Measurements from ENCODE around the gene ZBED4.
"Not testable (repeated sequence)": the region's sequence is repeated elsewhere in the genome, so short reads cannot be mapped to it uniquely, and the experiment has no call there.

The ZBED4 gene

DNA sequence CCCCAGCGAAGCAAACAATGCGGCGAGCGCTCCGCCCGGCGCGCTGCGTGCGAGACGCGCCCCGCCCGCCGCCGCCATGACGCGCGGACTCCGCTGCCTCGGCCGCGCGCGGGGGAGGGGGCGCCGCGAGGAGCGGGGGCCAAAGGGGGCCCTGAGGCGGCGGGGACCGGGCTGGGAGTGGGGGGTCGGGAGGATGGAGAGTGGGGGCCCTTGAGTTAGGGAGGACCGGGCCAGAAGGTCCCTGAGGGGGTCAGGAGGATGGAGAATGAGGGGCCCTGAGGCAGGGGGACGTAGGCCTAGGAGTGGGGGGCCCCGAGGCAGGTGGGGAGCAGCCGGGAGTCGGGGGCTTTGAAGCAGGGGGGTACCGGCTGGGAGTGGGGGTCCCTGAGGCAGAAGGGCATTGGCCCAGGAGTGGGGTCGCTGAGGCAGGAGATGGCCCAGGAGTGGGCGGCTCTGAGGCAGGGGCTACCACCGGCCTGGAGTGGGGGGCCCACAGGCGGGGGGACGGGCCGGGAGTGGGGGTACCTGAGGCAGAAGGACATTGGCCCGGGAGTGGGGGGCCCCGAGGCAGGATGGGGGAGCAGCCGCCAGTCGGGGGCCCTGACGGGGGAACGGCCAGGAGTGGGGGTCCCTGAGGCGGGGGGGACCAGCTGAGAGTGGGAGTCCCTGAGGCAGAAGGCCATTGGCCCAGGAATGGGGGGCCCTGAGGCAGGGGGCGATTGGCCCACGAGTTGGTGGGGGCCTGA is 25.6 kb upstream of the ZBED4 start, which contains the start of gene BRD1:
TSS of gene BRD1 (minus strand) at position 21 of the 746 bp plus-strand sequence. CDS start 3,556 bp downstream, outside the sequence.
- no peak for FAIRE-seq

DNA sequence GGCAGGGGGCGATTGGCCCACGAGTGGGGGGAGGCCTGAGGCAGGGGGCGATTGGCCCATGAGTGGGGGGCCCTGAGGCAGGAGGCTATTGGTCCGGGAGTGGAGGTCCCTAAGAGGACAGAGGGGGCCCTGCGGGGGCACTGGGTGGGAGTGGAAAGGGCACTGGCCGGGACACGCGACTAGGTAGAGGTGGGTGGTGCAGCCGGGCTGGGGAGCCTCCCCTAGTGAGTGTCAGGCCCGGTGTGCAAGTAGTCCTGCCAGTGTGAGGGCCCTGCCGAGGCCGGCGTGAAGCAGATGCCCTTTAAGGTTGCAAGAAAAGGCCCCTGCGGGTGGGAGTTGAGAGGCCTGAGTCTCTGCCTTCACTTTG is 25.1 kb upstream of the ZBED4 start:
- FAIRE-seq: no peak

DNA sequence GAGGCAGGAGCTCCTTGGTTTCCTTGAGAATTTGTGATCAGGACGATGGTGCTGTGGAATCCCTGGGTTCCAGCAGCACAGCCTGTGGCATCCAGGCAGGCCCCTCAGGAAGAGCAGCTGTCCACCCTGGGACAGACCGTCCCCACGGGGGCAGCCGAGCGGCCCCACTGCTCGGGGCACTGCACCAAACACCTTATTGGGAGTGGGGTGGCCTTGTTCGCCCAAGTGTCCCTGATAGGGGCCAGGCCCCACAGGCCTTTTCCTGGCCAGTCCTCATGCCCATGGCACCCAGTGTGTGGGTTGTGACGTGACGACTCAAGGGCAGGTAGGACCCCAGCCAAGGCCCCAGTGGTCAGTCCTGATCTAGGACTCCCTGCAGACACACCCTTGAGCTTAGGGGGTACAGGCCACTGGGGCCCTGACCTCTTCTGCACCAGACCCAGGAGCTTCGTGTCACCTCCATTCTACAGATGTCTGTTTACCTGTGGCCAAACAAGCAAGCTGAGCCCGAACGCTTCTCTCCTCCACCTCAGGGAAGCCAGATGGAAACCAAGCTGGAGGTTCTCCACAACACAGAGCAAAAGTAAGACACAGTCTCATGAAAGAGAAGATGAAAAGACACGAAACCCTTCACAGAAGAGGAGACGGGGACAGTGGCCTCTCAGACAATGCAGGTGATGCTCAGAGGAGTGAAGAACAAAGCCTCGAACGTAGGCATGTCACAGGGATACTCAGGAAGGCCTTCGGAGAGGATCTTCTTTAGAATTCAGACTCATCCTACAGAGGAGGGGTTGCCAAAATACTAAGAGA is 24.4 kb upstream of the ZBED4 start:
- FAIRE-seq: no peak

DNA sequence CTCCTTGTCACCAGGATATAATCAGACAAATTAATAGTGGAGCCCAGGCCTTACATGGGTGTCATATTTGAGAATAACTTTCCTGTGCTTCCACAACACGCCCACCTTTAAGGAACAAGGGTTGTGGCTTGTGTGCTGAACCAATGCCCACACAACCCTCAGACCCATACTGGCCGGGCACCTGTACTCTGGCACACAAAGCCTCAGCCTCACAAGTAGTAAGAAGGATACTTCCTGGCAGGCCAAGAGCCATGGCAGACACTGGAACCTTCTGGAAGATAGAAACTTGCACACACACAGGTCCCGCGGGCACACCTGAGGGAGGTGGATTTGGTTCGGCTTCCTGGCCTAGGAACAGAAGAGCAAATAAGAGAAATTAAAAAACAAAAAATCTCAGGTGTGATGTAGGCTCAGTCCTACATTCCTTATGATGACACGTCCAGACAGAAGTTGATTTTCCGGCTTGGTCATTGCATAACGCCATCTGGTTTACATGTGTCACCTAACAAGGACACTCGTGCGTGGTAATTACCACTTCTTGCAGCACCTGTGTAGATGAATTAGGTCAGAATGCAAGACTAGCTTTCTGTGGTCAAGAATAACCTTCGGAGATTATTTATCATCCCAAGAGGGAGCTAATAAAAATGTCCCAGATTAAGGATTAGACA is 20.2 kb upstream of the ZBED4 start:
- FAIRE-seq: no peak

DNA sequence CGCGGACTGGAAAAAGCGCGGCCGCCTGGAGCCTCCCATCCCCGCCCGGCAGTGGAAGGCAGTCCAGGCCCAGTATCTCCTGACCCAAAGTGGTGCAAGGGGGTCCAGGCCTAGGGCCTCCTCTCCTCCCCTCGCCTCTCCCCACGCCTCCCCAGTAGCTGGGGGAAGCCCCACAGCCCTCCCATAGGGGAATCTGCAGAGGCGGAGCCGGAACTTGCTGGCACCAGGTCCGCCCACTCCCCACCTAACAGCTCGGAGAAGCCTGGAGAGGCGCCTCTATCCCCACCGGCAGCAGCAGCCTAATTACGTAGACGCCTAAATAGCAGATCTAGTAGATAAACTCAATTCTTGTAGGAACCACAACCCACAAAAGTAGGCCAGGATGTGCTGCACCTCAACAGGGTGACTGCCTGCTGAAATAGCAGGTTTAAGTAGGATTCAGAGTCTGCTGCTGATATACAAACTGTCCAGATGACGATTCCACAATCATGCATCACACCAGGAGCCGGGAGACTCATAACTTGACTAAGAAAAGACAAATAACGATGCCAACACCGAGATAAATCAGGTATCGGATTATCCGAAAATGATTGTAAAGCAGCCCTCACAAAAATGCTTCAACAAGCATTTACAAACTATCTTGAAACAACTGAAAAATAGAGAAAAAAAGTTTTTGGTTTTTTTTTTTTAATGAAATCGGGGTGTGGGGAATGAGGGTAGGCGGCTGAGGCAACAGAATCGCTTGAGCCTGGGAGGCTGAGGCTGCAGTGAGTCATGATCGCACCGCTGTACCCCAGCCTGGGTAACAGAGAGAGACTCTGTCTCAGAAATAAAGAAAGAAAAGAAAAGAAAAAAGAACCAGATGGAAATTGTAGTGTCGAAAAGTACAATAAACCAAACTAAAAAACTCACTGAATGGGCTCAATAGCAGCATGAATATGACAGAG is 14.6 kb upstream of the ZBED4 start:
- no peak for FAIRE-seq

DNA sequence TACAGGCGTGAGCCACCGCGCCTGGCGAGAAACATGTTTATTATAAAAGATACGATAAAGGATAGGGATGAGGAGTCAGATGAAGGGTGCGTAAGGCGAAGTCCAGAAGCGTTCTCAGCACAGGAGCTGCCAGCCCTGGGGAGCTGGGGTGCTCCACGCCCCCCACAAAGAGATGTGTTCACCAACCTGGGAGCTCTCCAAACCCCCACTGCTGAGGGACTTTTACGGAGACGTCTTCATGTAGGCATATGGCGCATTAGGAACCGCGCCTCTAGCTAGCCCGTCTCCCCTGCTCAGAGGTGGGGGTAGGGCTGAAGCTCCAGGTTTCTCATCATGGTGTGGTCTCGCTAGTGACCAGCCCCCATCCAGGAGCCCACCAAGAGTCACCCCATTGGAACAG is 8.4 kb upstream of the ZBED4 start:
- FAIRE-seq: no peak

DNA sequence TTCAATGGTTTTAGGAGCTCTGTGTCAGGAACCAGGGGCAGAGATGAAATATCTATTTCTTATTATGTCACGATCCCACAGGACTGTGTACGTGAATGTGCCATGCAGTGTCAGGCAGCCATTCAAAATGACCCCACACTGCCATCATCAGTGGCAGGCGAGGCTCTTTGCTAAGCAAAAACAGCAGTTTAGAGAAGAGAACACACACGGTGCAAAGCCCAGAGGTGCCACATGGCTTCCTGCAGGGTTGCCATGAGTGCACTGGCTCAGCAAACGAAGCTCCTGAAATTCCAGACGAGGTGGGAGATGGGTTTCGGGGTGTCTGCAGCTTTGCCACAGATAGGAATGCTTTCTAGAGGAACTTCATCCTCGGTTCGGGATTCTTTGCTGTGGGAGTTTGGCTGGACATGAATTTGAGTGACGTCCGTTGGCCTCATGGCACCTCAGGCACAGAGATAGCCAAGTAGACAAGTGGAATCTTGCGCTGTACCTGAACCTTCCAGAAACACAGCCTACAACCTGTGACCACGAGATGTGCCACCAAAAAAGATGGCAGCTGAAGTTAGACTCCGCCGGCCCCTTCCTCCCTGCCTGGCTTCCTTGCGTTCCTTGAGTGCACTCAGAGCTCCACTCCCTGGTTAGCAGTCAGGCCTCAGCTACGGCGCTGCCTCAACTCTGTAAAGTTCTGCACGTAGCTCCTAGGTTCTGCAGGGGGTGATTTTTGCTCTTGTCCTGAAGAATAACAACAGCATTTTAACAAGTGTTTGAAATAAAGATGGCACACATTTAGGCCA is 7.8 kb upstream of the ZBED4 start:
- FAIRE-seq: no peak

DNA sequence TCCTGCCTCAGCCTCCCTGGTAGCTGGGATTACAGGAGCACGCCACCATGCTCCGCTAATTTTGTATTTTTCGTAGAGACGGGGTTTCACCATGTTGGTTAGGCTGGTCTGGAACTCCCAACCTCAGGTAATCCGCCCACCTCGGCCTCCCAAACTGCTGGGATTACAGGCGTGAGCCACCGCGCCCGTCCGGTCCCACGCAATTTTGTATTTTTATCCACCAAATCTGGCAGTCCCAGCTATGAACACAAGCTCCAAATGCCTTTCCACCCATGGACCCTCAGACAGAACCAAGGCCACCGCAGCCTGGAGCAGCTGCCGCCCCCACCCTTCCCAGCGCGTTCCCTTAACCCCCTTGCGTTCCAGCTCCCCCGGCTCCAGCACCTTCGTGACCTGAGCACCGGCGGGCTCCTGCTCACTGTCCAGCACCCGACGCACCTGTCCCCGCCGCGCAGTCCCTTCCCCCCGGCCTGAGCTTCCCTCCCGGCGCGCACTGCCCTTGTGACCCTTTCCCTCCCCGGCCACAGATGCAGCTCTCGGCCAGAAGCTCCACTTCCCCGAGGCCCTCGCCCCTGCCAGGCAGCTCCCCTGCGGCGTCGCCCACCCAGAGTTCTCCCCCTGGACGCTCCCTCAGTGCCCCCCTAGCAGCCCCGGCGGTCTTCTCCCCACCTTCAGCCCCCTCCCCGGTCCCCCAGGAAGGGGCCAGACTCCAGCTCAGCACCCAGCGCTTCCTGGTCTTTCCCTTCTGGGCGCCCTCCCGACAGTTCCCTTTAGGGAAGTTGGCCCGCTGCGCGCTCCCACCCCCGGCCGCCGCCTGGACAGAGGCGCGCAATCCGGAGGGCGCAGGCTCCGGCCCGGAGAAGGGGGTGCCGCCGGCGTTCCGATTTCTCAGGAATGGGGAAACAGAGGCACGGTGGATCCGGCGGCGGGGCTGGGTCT is 5.6 kb upstream of the ZBED4 start:
- FAIRE-seq: no peak

DNA sequence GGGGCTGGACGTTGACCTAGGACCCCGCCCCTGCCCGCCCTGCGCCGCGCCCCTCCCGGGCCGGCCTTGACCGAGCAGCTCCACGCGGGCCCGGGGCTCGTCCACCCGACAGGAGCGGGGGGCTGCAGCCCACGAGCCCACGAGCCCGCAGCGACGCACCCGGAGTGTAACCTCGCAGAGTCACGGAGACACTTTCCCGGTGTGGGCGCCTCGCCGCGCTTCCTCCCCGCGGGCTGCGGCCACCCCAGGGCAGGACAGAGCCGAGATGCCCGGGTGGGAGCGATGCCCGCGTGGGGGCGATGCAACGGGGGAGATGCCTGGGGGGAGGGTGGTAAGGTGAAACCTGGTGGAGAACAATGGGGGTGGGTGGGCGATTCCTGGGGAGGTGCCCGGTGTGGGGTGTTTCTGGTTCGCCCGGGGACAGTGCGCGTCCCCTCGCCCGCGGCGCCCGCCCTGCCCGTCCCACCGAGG is 4.9 kb upstream of the ZBED4 start:
- FAIRE-seq: no peak

DNA sequence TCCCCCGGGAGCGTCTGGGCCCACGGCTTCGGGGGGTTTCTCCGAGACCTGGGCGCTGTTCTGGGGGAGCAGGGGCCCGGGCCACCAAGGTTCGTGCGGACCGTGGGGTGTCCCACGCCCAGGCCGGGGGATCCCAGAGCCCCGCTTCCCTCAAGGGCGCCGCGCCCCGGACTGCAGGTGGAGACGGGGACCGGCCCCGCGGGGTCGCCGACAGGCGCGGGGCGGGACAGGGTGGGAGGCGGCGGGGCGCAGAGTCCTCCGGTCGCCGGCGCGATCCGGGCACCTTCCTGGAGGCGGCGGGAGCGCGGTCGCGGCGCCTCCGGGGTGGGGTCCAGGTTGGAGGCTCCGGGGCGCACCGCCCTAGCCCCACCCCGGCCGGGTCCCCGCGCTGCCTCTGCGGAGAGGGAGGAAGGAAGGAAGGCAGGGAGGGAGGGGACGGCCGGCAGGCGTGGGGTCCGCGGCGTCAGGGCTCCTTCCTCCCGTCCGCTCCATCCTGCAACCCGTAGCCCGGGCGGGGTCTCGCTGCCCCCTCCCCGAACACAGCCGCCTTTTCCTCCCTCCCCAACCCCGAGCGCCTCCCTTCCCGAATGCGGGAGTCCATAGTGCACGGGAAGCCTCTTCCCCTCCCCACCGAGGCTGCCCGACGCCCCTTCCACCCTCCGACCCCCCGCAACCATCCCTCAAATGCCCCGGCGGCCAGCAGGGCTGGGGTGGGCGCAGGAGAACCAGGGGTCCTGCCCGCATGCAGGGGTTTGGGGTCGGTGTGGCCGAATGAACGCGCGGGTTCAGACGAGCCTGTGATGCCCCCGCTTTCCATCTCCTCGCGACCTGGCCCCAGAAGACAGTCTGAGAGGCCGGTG is 4.3 kb upstream of the ZBED4 start:
- no peak for FAIRE-seq

DNA sequence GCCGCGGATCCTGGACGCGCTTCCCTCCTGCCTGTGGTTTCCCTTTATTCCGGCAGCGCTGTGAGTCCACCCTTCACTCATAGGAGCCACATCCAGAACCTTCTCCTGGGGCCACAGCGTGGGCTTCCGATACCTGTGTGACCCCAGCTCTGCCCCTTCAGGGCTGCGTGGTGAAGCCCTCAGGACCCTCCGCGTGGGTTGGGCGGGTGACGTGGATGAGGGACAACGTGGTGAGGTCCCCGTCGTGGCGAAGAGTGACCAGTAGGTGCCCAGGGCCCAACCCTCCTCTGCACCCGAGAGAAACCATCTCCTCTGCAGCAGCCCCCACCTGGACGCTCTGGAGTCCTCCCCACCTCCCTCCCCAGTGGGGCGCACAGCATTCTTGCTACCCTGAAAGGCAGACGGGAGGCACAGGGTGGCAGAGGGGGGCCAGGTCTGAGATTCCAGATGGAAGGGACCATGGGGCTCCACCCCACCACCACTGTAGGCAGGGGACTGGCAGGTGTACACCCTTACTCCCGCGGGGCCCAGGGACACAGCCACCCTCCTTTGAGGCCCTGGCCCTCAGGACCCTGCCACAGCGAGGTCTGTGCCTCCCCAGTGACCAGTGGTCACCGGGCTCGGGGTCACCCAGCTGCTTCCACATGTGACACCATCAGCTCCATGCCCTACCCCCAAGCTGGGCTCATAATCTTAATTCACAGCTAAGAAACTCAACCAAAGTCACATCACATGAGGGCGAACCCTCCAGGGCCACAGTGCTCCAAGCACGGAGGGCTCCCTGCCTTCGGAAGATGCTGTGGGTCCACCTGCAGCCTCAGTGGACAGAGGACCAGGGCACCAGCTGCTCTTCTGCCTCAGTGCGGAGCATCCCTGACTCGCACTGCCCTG is 3.4 kb upstream of the ZBED4 start:
- FAIRE-seq: no peak

DNA sequence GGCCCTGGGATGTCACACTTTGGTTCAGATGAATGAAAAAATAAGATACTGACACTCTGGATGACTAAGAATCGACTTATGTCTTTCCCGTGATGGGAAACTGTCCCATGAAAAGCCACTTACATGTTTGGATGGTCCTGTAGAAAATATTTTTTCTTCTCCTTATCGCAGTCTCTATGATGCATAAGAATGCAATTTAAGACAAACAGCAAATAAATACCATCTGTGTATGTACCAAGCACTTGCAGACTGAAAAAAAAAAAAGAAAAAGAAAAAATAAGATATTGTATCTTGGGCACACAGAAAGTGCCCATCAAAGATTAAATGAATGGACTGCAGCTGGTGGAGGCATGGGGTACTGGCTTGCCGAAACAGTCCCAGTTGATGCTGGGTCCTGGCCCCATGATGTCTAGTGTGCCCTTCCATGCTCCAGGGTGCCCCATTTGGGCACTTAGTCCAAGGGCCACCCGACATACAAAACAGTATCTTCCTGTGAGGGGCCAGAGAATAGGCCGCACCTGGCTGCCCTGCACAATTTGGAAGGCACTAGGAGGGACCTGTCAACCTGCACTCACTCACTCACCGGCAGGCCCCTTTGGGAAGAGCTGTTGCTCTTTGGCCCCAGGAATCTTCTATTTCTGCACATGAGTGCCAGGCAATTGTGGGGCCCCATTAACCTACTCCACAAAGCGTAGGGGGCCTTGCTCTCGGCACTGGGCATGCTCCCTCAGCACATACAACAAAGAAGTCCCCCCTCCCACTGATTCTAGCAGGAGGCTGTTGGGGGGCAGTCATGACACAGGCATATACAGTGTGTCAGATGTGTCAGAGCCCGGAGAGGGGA is 2.5 kb upstream of the ZBED4 start:
- FAIRE-seq: no peak

DNA sequence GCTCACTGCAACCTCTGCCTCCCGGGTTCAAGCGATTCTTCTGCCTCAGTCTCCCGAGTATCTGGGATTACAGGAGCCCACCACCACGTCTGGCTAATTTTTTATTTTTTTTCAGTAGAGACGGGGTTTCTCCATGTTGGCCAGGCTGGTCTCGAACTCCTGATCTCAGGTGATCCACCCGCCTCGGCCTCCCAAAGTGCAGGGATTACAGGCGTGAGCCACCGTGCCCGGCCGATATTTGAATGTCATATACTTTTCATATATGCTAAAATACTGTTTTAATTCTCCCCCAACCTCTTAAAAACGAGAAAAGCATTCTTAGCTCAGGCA is 1.1 kb upstream of the ZBED4 start:
- not testable (repeated sequence) for FAIRE-seq

DNA sequence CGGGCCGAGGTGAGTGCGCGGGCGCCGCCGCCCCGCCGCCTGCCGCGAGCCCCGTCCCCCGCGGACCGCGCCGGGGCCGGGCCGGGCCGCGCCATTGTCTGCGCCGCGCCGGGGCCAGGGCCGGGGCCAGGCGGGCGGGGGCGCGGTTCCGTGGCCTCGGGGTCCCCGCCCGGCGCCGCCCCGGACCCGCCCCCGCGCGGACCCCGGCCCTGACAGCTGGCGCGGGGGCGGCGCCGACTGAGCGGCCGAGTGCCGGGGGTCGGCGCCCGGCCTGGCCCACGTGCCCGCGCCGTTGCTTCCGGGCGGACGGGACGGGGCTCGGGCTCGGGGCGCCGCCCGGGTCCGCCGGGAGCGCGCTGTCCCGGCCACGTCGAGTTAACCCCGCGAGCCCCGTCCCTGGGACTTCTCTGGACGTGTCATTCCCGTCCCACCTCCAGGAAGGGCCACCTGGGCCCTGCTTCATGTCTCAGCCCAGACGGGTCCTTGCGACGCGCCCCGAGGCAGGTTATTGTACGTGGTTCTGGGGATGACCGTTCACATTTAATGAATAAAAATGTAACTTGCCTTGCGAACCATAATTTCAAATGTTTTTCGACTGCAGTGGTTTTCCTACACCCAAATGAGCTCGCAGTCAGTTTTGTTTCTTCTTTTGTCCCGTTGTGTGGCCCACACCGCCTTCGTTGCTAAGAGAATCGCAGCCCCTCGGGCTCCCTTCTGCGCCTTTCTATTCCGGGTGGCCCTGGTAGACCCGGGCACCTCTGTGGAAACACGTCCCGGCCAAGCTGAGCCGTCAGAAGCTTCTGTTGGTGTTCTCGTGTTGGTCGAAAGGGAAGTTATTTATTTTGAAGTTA is 562 bp downstream of the ZBED4 start:
- no peak for FAIRE-seq

DNA sequence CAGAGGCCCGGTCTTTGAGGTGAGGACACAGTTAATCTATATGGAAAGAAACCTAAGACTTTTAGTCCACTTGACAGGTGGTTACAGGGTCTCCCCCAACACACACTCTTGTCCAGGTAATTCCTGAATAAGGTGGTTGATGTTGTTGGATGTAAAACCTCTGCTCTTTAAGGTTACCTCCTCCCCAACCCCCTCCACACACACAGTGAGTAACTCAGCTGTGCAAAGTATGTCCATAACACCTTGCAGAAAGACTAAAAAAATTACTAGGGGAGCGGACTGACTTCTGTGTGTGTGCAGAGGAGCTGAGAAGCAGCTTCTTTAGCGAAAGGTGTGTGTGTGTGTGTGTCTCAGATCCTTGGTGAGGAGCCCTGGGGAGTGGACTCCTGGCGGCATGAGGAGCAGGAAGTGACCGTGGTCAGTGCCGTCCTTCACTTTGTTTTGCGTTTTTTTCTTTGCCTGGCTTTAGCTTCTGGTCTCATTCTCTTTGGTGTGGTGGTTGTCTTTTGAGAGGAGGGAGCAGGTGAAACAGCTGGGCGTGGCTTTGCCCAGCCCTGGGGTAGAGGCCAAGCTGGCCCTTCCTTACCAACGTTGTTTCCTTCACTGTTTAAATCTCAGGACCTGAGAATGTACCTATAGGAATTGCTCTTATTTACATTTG is 1.7 kb downstream of the ZBED4 start:
- no peak for FAIRE-seq

DNA sequence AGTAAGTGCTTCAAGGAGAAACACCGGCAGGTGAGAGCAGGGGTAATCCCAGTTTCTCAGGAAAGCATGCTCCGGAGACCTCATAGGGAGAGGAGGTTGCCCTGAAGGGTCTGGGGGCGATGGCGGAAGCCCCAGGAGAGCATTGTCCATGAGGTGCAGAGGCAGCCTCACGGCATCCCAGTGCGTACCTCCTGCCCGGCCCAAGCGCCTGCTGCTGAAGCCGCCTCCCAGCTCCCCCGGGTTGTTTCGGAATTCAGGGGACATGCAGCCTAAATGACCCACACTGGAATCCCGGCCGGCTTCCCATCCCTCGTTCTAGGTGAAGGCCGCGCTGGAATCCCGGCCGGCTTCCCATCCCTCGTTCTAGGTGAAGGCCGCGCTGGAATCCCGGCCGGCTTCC is 2.7 kb downstream of the ZBED4 start:
- no peak for FAIRE-seq

Measured in A204.1 (cell line).